Endothelial cell of umbilical vein (primary cell): ENCODE measurements around the gene LATS2.

Experiments used
- CTCF ChIP-seq, 2 donors: IDR thresholded peaks; 1 replicate in 1 of 2; 2 replicates in 1 of 2; pipeline ENCODE4 v1.5.1; 2011; ENCODE audit warnings: low read length in 2 of 2, mild to moderate bottlenecking in 2 of 2, moderate library complexity in 2 of 2, control low read depth in 1 of 2, inconsistent platforms in 1 of 2, low read depth in 1 of 2; ENCODE audit not compliant: insufficient read depth in 1 of 2; ENCODE audit errors: extremely low read depth in 1 of 2
- JUN ChIP-seq: IDR thresholded peaks from 2 replicates; pipeline ENCODE4 v1.6.1; 2011; ENCODE audit warnings: borderline replicate concordance, low read depth; ENCODE audit not compliant: insufficient read length, insufficient read depth
- MYC ChIP-seq: IDR thresholded peaks from one replicate; pipeline ENCODE4 v1.6.1; 2011; ENCODE audit warnings: mild to moderate bottlenecking, low read depth, low read length
- POLR2AphosphoS5 ChIP-seq: IDR thresholded peaks from 2 replicates; pipeline ENCODE4 v1.6.1; 2012; ENCODE audit warnings: low read depth, mild to moderate bottlenecking, control low read depth, low read length, moderate library complexity; ENCODE audit not compliant: insufficient read depth

DNA sequence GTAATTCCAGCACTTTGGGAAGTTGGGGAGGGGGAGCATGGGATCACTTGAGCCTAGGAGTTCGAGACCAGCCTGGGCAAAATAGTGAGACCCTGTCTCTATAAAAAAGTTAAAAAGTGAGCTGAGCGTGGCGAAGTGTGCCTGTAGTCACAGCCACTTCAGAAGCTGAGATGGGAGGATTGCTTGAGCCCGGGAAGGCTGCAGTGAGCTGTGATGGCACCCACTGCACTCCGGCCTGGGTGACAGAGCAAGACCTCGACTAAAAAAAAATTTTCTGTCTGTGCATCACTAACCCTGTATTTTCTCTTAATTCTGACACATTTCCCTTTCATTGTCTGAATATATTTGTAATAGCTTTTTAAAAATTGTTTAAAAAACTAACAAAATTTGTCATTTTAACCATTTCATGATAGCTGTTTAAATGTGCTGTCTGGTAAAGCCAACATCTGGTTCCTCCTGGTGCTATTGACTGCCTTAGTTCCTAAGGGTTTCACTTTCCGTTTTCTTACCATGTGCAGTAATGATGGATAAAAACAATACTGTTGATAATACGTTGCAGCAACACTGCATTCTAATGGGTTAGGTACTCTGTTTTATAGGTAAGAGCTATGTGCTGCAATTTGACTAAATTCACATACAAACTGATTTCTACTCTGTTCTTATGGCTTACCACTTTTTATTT, 29.7 kb downstream of the LATS2 start:
- TF ChIP-seq MYC (no peak), POLR2AphosphoS5 (no peak), CTCF (IDR thresholded peaks at IDR 0.05; ENCODE audit: extremely low read depth in 1 of 2, insufficient read depth in 1 of 2, low read depth in 1 of 2, low read length in 2 of 2) (no peak), JUN (no peak)
